HG03342 (cell line): Measurements from ENCODE around the gene ULK4.
"Not testable (repeated sequence)": the region's sequence is repeated elsewhere in the genome, so short reads cannot be mapped to it uniquely, and the experiment has no call there.

Experiments used
- ATAC-seq: cut with Tn5 transposase; IDR thresholded peaks from one replicate; pipeline ENCODE4 v1.9.1; 2021; ENCODE audit warnings: mild to moderate bottlenecking, moderate library complexity; ENCODE audit not compliant: unreplicated experiment

The ULK4 gene

DNA sequence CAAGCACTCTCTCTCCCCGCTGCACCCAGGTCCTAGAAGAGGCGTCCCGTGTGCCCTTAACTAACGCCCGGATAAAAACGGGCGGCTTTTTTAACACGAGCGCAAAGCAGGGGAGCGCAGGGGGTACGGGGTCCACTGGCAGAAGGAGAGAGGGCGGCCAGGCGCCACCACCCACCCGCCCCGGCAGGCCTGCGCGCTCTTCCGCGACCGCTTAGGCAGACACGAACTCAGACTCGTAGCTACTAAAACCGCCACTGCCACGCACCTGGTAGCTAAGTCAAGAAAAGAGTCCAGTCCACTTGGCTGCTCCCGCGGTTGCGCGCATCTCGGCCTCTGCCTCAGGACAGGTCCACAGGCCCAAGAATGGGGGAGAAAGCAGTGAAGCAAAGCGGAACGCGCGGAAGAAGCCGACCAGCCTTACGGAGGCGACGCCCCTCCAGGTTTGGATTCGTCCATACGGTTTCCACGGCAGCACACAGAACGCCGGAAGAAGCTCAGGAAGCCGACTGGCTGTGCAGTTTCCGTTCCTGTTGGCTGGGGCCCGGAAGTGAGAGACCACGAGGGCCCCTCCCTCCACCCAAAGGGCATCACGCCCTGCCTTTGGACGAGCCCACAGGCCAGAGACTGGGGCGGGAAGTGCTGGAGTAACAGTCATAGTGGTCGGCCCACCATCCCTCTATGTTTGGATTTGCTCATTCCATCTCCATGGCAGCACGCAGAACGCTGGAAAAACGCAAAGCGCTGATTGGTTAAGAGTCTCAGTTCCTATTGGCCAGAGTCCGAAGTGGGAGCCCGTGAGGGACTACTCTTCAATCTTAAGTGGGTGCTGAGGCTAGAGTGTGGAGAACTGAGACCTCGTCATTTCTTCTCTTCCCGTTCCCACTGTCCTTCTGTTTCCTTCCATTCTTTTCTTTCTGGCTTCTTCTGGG, at the start of gene ULK4:
Gene ULK4, minus strand, starts transcription at position 353 of the 929 bp plus-strand sequence. CDS start 7,344 bp downstream, outside the sequence.
- peak; percentile 95 for ATAC-seq

DNA sequence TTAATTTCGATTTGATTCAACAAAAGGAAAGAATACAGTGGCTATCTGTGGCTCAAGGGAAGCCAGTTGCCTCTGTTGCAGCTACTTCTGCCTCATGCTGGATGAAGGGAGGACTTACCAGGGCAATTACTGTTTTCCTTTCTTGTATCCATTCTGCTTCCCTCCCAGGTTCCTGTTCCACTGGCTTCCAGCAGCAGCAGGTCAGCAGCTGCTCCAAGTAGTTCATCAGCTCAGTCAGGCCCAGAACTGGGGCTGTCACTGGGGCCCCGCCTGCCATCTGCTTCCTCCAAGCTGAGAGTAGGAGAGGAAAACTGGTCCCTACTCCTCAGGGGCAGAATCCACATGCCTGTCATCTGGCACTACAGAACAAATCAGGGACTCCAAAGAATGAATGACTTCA, 48.6 kb upstream of the ULK4 start:
- ATAC-seq, result no peak

DNA sequence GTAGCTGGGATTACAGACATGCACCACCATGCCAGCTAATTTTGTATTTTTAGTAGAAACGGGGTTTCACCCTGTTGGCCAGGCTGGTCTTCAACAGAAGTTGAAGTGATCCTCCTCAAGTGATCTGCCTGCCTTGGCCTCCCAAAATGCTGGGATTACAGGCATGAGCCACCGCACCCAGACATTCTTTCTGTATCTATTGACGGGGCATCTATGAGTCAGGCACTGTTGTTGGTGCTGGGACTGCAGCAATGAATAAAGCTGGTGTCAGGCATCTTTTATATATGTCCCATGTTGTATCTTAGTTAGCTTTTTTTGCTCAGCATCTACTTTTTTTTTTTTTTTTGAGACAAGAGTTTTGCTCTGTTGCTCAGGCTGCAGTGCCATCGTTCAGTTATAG, 47.6 kb upstream of the ULK4 start:
- no peak for ATAC-seq

DNA sequence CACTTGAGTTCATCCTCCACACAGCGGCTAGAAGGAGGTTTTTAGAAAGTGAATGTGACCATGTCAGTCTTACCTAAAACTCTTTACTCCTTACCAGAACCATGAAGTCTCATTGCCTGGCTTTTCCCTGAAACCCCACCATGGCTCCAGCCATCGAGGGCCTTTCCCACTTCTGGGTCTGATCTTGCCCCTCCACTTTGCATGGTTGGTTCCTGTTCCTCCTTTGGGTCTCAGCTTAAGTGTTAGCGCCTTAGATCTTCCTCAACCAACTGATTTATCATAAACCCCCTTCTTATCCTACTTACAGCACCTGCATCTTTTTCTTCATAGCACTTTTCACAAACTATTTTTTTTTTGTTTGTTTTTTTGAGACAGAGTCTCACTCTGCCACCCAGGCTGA, 45.9 kb upstream of the ULK4 start:
- no peak for ATAC-seq

DNA sequence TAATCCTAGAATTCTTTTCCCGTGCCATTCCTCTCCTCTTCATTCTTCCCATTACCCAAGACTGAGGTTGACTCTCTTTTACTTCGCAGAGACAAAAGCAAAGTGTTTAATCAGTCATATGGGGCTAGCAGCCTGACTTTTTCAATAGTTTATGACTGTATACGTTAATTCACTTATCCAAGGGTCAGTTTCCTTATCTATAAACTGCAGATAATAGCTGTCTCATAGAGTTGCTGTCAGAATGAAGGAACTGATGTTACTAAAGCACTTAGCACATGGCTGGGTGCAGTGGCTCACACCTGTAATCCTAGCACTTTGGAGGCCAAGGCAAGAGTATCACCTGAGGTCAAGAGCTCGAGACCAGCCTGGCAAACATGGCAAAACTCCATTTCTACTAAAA, 43.5 kb upstream of the ULK4 start:
- no peak for ATAC-seq

DNA sequence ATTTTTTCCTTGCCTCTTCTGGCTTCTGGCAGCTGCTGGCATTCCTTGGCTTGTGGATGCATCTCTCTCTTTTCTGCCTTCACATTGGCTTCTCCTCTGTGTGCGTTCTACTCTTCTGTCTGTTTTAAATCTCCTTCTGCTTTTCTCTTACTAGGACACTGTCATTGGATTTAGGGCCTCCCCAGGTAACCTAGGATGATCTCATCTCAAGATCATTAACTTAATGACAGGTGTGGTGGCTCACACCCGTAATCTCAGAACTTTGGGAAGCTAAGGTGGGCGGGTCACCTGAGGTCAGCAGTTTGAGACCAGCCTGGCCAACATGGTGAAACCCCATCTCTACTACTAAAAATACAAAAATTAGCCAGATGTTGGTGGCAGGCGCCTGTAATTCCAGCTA, 40.9 kb upstream of the ULK4 start:
- ATAC-seq, result no peak

DNA sequence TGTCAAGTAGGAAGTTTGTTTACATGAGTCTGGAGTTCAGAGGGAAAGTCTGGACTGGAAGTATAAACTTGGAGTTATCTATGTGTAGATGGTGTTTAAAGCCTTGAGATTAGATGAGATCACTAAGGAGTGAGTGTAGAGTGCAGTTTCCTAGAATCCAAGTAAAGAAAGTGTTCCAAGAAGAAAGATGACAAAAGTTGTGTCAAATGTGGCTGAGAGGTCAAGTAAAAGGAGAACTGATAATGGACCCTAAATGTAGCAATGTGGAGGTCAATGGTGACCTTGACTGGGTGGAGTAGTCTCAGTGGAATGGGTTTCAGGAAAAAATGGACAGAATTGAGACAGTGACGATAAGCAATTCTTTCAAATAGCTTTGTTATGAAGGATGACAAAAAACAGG, 39.9 kb upstream of the ULK4 start:
- ATAC-seq, result no peak

DNA sequence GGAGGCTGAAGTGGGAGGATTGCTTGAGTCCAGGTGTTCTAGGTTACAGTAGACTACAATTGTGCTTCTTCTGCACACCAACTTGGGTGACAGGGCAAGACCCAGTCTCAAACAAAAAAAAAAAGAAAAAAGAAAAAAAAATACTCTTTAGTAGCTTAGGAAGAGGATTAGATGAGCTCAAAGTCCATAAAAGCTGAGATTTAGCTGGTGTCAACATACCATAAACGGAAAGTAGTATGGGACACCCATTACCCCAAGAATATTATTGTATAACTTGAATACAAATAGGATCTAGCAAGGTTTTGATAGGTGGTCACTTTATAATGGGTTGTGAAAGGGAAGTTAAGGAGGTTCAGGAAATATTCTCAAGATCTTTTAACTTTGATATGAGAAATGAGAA, 38.0 kb upstream of the ULK4 start:
- no peak for ATAC-seq

DNA sequence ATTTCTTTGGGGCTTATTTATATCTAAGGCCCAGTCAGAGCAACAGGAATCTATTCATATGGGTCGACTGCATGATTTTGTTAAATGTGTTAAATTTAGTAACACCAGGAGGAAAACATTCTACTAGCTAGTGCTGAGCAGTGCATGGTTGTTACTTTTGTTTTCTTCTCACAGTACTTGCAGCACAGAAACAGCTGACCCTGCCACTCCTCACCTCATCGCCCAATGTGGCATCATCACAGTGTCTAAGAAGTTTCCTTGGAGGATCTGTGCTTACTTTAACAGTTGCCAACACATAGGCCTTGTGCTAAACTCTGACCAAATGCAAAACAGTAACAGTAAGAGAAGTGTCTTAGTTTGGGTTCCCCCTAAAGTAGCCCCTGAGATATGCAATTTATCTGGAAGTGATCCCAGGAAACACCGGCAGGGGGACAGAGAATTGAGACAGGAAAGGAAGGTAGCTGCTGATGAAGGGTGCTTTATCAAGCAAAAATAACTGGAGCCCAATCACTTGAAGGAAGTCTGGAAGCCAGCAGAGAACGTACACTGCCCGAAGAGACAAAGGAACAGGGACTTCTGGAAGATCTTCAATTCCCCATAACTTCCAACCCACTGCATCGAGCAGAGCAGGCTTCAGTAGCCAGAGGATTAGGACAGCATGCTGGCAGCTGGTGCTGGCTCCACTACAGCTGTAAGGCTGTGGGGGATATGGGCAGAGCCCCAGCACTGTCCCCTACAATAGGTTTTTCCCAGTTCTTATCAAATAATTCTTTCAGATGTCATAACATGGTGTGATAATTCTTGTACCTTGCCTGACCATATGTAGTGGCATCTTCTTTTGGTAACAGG, 36.0 kb upstream of the ULK4 start:
- no peak for ATAC-seq

DNA sequence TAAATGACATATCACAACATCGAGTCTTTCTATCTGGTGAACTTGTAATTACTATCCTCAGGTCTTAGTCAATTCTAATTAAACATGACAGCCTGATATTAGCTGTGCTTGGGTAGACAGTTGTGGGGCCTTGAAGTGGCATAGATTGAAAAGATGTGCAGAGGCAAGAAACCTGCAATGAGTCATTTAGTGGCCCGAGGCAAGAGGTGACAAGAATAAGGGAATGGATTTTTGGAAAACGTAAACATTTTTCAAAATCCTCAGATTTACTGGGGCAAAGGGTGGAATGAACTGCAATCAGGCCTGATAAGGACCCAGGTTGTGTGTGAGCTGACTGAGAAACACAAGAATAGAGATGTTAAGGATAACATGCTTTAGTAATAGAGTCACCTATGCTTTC, 29.5 kb upstream of the ULK4 start:
- ATAC-seq, result no peak

DNA sequence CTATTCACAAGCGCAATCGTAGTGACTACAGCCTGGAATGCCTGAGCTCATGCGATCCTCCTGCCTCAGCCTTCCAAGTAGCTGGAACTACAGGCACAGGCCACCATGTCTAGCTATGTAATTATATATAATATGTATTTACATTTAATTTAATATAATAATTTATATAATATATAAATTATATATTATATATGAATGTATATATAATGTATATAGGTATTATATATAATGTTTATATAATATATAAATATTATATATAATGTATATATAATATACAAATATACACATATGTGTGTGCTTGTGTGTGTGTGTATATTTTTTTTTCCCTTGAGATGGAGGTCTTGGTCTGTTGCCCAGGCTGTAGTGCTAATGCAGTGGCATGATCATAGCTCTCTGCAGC, 27.6 kb upstream of the ULK4 start:
- no peak for ATAC-seq

DNA sequence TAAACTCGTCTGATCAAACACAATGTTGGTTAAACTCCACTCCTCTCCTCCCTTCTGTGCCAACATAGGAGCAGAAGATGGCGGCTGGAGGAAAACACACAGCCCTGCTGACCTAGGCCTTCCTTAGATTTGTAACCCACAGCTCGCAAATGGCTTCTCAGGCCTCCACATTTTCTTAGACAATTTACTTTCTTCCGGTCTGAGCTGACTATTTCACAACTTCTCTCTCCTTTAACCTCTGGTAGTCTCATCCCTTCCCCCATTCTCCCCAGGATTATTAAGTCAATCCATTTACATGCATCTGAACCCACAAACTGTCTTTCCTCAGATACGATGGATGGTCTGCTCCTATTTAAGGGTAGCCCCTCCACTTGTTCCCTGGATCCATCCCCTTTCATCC, 25.7 kb upstream of the ULK4 start:
- no peak for ATAC-seq

DNA sequence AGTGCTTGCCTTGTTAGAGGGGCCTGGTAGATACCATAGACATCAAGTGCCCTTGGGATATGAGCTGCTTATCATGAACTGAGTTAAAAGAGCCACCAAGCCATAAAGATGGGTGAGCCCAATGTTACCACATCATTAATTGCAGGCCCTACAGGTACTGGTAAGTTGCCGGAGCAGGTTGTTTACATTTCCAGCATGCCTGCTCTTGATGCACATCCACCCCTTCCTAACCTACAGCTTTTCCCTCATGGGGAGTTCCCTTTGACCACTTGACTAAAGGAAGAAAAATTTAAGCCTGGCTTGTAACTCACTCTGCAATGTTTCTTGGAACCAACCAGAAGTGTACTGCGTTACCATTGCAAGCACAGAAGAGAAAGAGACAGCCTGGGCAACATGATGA, 24.7 kb upstream of the ULK4 start:
- no peak for ATAC-seq

DNA sequence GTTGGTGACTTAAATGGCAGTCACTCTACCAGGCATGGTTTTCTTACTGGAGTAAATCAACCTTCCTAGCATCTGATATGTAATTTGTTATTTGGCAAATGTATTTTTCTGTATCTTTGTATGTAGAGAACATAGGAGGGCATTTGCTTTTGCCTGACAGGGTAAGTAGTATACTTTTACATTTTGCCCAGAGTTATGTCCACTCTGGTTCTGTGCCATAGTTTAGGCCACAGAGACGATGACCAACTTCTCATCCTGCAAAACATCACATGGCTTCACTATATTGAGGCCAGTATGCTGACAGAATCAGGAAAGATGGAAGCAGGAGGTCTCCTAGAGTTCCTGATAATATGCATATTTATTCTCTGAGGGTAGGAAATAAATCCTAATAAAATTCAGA, 23.1 kb upstream of the ULK4 start:
- ATAC-seq, result no peak

DNA sequence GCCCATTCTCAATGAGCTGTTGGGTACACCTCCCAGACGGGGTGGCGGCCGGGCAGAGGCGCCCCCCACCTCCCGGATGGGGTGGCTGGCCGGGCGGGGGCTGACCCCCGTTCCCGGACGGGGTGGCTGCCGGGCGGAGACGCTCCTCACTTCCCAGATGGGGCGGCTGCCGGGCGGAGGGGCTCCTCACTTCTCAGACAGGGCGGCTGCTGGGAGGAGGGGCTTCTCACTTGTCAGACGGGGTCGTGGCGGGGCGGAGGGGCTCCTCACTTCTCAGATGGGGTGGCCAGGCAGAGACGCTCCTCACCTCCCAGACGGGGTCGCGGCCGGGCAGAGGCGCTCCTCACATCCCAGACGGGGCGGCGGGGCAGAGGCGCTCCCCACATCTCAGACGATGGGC, 21.2 kb upstream of the ULK4 start:
- not testable (repeated sequence) for ATAC-seq

DNA sequence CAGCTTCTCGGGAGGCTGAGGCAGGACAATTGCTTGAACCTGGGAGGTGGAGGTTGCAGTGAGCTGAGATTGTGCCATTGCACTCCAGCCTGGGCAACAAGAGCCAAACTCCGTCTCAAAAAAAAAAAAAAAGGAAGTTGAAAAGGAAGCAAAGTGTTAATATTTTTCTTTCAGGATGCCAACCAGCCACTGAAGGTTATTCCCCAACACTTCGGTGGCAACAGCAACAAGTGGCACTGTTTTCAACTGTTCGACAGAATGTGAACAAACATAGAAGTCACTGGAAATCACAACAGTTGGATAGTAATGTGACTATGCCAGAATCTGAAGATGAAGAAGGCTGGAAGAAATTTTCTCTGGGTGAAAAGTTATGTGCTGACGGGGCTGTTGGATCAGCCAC, 15.5 kb upstream of the ULK4 start:
- ATAC-seq, result not testable (repeated sequence)

DNA sequence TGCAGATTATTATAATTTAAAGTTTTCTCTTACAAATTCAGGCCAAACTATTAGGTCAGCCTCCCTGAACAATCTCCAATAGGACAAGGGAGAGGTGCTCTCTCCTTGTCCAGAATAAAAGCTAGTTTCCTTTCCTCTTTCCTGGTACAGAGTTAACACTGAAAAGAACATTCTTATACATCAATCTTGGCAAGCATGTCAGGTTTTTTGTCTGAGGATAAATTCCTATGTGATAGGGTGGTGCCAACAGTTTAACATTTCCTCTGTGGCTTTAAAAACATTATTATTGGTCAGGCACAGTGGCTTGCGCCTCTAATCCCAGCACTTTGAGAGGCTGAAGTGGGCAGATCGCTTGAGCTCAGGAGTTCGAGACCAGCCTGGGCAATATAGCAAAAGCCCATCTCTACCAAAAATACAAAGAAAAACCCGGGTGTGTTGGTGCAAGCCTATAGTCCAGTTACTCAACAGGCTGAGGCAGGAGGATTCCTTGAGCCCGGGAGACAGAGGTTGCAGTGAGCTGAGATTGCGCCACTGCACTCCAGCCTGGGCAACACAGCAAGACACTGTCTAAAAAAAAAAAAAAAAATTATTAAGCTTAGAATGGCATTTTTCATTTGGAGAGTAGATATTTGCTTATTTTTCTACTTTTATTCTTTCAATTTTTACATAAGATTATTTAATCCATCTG, 13.7 kb upstream of the ULK4 start:
- no peak for ATAC-seq

DNA sequence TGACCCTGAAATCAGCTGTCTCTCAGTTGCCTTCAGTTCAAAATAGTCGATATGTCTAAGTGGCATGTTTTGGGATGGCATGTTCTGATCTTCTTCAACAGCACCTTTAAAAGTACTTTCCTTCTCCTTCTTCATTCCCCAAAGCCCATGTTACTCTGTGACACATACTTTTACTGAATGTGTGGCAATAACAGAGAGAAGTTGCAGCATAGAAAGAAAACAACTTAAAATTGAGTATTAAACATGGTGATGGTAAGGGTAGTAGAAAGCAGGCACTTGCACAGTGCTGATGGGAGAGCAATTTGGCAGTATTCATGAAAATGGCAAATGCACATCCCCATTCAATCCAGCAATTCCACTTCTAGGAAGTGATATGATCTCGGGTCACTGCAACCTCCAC, 12.3 kb upstream of the ULK4 start:
- no peak for ATAC-seq

DNA sequence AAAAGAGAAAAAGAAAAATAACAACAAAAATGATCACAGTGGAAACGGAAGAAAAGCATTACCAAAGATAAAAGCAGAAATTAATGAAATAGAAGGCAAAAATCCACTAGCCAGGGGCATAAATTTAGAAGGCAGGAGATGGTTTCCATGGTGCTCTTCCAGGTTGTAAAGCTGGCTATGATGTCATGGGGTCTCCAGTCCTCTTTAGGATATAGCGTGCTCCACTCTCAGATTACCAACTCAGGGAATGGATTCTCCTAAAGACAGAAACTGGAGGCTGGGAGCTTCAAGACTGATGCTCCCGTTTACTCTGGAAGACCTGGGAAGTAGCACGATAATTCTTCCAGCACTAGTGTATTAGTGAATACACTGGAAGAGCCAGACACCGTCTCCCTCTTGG, 10.9 kb upstream of the ULK4 start:
- ATAC-seq, result no peak

DNA sequence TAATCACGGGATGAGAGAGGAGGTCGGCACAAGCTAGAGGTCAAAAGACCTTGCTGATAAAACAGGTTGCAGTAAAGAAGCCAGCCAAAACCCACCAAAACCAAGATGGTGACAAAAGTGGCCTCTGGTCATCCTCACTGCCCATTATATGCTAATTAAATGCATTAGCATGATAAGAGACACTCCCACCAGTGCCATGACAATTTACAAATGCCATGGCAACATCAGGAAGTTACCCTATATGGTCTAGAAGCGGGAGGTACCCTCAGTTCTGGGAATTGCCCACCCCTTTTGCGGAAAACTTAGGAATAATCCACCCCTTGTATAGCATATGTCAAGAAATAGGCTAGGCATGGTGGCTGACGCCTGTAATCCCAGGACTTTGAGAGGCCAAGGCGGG, 4.3 kb upstream of the ULK4 start:
- ATAC-seq, result no peak

DNA sequence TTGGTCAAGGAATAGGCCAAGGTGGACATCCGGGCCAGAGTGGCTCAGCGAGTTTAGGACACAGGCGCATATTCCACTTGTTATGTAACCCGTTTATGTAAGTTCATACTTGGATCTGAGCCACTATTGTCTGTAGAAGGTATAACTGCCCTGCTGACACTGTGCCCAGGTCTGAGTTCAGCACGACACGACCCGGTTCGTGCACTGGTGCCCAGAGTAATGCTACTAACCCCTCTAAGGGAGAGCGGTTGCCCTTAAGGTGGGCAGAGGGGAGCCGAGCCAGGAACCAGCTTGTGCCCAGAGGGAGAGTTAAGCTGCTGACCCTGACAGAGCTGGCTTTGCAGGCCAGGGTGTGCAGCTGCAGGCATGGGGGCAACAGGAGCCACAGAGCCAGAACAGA, 1.9 kb upstream of the ULK4 start:
- no peak for ATAC-seq
